DMS53 (cell line): ENCODE data around the gene PID1.

Experiments used
- DNase-seq: peaks from one replicate; lab custom pipeline; 2025; lab: John Stamatoyannopoulos, UW

Gene PID1

GRCh38 chr2:229071292-229071976, 199.7 kb downstream of the PID1 start:
- DNase-seq = no peak

GRCh38 chr2:229066121-229066715, 204.9 kb downstream of the PID1 start:
- no peak for DNase-seq

- DNase-seq = no peak
Measured at GRCh38 chr2:229064749-229065148, 206.3 kb downstream of the PID1 start.

- DNase-seq = no peak
Measured at GRCh38 chr2:229060147-229060546, 210.9 kb downstream of the PID1 start.

- no peak for DNase-seq
Measured at GRCh38 chr2:229059331-229060033, 211.6 kb downstream of the PID1 start.

GRCh38 chr2:229057976-229058553, 213.0 kb downstream of the PID1 start:
- no peak for DNase-seq

- DNase-seq = no peak
Measured at GRCh38 chr2:229054311-229054710, 216.8 kb downstream of the PID1 start.

GRCh38 chr2:229051798-229052197, 219.3 kb downstream of the PID1 start:
- no peak for DNase-seq

GRCh38 chr2:229050133-229050532, 221.0 kb downstream of the PID1 start:
- DNase-seq = no peak

GRCh38 chr2:229048134-229048533, 223.0 kb downstream of the PID1 start:
- no peak for DNase-seq

GRCh38 chr2:229045671-229046070, 225.4 kb downstream of the PID1 start:
- DNase-seq = no peak

- no peak for DNase-seq
Measured at GRCh38 chr2:229044581-229044980, 226.5 kb downstream of the PID1 start.

GRCh38 chr2:229043681-229044080, 227.4 kb downstream of the PID1 start:
- no peak for DNase-seq

GRCh38 chr2:229042349-229042748, 228.7 kb downstream of the PID1 start:
- DNase-seq = no peak

- DNase-seq = no peak
Measured at GRCh38 chr2:229041691-229042090, 229.4 kb downstream of the PID1 start.

GRCh38 chr2:229037621-229038020, 233.5 kb downstream of the PID1 start:
- DNase-seq = no peak

- DNase-seq = no peak
Measured at GRCh38 chr2:229033816-229034215, 237.3 kb downstream of the PID1 start.

GRCh38 chr2:229032608-229033234, 238.4 kb downstream of the PID1 start:
- no peak for DNase-seq

GRCh38 chr2:229027353-229028105, 243.6 kb downstream of the PID1 start:
- no peak for DNase-seq

GRCh38 chr2:229025653-229026052, 245.4 kb downstream of the PID1 start:
- DNase-seq = no peak

- DNase-seq = no peak
Measured at GRCh38 chr2:229022652-229023051, 248.4 kb downstream of the PID1 start.

GRCh38 chr2:229022071-229022470, 249.0 kb downstream of the PID1 start:
- no peak for DNase-seq
